Kidney capillary endothelial cell (primary cell): ENCODE data around the gene SGMS2.

Experiments used
- DNase-seq: peaks from one replicate; pipeline ENCODE4 v3.0.0-alpha.2; 2018; ENCODE audit warnings: low spot score

SGMS2 gene

DNA sequence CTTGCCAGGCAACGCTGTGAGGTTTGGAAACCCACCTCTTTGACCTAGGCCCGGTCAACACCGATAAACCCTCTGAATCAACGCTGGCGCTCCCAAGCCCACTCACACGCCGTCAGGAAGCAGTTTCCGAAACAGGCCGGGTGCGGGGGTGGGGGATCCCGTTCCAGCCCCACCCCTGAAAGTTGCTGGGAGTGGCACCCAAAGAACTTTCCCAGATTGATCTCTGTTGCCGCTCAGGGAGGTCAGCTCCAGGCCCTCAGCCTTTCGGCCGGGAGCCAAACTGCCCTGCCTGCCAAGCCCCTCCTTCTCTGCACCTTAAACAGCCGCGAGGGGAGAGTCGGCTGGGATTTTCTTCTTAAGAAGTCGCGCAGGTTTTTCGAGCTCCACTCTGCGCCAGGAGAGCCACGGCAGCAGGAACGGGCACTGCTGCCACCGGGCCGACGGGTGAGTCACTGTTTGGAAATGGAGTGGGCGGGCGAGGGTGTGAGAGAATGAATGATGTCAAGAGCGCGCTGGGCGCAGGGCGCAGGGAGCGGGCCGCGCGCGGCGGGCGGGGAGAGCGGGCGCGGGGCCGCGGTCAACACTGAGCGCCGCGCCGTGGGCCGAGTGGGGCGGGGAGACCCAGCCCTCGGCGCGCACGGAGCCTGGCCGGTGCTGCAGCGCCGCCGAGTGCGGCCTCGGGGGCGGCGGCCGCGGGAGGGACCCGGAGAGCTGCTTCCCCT is at the start of gene SGMS2:
SGMS2 (plus strand) TSS at position 583 of the 722 bp plus-strand sequence. CDS start 70,622 bp downstream, outside the sequence.
- peak; percentile 70 for DNase-seq

DNA sequence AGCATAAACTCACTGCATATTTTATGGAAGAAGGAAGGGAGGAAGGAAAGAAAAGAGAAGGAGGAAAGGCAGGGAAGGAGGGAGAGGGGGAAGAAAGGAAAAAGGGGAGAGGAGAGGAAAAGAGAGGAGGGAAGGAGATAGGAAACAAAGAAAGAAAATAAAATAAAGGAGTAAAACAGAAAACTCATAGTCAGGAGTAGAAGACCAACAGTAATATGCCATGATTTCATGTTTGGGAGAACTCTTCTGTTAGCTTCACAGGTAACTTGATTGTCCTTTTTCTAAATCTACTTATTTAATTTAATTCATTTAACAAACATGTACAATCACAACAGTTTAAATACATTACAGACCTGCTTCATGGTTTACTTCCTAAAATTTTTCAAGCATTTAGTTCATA is 46.8 kb upstream of the SGMS2 start:
- no peak for DNase-seq

DNA sequence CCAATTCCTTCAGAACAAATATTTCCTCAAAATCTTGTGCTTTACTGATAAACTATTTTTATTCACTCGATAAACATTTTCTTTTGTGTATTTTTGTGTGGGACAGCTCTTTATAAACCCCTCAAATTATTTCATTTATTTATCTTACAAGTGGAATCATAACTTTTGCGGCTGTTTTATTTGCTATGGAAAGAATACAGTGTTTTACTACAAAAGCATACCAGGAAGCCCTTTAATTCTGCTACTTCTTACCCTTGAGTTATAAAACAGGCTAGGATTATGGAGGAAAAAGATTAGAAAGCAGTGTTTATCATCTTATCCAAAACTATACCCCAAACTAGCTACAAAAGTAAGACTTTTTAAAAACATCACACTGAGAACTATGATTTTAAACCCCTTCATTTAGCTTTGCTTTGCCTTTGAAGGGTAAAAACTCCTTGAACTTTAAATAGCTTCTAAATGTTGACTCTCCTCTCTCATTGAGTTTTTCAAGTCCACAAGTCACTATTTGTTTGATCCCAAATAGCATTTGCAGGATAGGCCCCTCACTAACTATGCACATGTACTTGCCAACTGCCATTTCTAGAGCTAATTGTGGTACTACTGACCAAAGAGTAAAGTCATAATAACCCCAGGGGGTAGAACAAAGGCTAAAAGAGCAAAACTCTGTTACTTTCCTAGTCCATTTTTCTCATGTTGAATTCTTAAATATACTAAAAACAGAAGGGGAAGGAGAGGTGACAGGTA is 45.8 kb upstream of the SGMS2 start:
- DNase-seq: no peak

DNA sequence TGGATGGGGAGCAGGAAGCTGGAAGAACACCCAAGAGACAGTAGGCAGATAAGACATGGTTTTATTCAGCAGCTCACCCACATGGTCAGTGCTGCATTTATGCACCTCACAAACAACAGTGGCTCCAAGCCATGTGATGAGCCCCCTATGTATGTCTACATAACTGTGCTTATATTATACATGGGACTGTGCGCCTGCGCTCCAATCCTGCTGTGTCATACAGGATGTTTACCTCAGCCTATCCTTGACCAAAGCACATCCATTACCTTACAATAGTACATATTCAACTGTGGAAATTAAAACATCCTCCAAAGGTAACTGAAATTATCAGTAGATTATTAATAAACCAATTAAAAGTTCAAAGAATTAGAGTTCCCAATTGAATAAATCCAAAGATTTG is 44.1 kb upstream of the SGMS2 start:
- DNase-seq: no peak

DNA sequence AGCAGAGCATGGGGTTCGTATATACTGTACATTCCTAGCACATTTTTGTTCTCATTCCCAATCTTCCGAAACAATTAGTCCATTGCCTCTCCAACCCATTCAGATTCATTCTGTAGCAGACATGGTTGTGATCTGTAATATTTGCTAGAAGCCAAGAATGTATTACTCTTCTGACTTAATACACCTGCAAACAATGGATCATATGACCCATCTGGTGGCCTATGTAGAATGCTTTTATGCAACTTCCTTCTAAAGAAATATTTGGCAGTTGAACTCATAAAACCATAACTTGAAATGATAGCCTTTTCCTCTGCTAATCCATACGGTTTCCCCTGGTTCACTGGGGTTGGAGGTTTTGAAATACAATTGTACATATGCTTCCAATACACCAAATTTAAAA is 32.8 kb upstream of the SGMS2 start:
- no peak for DNase-seq

DNA sequence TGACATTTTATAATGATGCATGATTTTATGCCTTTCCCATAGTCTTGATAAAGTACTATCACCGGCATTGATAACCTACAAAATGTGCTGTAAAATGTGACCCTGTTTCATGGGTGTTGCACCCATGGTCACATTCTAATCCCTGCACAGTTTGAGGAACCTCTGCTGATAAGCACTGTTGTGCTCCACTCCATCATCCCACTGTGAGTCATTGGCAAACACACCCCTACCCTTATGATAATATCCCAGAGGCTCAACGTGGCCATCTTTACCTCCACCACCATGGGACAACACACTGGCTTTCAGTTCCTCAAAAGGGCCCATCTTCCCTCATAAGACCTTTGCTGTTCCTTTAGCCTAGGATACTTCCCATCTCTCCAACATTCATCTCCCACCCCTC is 32.0 kb upstream of the SGMS2 start:
- DNase-seq: no peak

DNA sequence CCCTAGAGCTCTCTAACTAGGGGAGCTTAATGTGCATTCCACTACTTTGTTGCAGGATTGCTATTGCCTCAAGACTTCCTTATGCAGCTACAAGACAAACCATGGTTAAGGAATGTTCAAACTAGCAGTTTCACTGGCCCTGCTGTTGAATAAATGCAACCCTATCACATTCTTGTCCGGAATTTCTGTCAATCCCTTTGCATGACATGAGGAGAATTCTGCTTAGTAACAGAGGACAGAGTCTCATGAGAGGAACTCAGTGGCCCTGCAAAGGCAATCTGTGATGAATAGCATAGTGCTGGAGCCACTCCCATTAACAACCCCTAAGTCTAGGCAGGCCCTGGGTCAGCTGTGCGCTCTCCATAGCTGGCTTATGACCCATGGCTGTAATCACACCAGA is 30.7 kb upstream of the SGMS2 start:
- no peak for DNase-seq

DNA sequence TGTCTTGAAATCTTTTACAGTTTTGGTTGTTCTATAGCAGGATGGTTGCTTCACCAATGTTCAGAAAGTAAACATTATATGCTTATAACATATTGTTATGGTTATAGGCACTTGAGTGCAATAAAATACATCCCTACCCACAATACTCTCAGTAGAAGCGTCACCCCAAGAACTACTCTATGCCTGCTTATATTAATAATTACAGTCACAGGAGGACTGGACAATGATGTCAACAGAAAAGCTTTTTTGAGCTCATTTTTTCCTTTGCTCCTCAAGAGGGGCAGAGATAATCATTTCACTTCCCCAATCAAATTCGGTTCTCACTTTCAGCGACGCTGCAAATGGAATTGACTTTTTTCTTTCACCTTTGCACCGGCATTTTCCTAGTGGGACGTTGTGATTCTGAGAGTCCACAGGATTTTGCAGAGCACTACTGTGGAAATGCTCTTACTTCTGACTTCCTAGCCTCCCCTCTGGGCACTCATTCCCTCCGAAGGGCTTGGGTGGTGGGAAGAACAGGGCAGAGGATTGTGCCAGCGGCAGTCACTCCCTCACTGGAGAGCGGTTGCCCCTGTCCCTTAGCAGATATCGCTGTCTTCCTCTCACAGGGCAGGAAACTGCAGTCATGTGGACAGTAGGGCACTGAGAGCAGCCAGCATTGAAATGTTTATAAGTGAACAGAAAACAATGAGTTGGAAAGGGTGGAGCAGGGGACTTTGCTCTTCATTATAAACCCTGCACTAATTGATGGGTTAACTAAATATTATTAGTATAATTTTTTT is 24.9 kb upstream of the SGMS2 start:
- no peak for DNase-seq

DNA sequence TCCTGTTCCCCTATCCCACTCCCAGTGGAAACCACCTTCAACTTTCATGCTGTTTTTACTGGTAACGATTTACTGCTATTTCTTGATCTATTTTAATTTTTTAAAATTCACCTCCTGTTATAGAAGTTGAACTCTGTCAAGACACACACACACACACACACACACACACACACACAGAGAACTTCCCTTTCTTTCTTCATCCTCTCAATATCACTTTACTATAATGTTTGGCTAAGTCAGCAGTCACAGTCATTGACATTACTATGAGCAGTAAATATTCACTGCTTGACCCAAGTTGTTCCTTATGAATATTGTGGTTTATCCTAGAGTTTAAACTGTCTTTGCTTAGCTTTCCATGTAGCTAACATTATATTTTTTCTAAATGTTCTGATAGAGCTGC is 24.0 kb upstream of the SGMS2 start:
- DNase-seq: no peak

DNA sequence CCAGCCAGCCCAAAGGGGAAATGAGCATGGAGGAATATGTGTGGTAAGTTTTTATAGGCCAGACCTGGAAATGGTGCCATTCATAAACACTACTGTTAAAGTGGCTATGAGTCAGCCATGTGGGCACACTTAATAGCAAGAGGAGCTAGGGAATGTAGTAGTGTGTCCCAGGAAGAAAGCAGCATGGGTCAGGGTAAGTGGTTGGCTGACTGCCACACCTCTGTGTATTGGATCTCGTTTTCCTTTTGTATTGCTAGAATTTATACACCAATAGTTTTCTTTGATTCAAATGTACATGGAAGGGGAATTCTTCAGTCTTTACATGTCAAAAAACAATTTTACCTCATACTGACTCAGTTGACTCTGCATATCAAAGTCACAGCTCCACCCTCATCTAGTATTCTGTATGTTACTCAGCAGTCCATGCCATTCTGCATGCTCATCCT is 22.9 kb upstream of the SGMS2 start:
- no peak for DNase-seq

DNA sequence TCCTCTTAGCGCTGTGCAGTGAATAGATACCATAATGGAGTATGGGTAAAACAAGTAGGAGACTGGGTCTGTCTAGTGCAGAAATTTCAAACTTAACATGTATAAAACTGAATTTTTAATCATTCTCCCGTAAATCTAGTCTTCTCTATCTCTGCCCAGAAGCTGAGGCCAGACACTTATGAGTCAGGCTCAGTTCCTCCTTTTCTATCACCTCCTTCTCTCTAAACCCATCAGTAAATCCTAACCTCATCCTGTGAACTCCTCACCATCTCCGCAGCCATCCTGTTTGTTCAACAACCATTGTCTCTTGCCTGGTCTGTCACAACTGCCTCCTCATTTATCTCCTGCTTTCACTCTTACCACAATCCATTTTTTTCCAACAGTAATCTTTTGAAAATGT is 19.8 kb upstream of the SGMS2 start:
- DNase-seq: no peak

DNA sequence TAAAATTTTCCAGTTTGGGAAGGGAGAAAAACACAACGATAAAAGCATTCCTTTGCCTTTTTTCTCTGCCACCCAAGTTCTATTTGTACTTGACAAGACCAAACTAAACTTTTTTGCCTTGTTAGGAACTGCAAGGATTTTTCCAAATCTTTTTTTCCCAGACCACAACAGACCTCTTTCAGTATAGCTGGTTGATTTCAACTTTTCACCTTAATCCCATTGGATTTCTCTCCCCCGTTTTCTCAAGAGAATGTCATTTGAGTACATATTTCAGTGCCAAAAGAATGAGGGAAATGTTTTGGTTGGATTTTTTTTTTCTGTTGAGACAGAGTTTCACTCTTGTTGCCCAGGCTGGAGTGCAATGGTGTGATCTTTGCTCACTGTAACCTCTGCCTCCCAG is 18.5 kb upstream of the SGMS2 start:
- DNase-seq: no peak

DNA sequence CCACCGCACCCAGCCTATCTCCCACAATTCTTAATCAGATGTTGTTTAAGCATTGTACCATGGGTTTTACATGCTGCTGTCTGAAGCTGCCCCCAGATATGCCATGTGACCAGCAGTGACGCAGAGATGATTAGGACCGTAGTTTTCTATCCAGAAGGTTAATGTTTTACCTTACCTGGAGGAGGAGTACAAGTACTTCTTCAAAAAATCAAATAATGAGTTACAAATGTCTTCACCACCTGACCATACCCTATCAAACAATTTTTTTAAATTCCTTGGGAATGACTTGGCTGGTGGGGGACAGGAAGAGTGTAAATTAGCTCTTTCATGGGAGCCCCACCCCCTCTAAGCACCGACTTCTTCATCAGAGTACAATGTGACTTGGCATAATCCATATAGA is 16.2 kb upstream of the SGMS2 start:
- DNase-seq: no peak

DNA sequence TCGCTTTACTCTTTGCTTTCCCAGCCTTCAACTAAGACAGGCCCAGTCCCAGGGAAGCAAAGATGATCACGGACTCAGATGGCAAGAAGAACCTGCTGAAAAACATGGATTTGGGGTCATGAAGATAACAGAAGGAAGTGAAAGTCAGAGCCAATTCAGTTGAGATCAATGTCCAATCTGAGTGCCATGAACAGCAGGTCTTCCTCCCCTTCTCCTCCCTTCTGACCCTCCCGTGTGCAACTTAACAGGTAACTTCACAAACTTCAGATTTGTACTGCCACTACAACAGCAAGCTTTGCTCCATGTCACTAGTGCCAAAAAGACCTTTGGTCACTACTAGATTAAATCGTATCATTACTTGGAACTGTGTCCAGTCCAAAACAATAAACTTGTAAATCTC is 15.5 kb upstream of the SGMS2 start:
- DNase-seq: no peak

DNA sequence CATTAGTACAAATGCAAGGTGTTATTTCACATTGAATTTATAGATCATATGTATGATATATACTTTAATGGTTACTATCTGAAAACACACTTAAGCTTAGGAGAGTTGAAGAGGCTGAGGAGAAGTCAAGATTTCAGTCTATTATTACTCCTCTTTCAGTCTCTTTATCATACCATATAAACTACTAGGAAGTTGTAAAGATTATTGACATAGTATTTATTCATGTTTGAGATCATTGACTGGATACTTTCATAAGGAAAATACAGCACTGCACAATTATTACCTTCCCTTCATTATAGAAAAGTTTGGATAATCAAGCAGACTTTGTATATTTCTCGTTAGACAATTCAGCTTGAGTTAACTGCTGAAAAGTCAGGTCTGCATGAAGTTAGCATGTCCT is 10.0 kb upstream of the SGMS2 start:
- no peak for DNase-seq

DNA sequence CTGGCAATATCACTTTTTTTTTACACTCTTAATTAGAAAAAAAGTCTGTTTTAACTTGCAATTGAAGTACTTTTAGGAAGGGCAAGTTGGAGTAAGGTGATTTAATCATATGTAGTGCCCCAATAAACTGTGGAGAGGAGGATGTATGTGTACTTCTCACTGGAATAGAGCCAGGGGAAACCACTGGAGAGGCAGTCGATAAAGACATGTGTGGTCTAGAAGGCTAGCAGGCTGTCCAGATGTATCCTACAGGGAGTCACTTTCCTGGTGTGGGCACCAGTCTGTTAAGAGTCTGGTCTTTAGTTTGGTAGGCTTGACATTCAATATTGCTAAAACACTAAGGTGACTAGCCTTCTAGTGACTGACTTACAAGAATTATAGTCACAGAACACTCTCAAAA is 9.6 kb upstream of the SGMS2 start:
- DNase-seq: no peak

DNA sequence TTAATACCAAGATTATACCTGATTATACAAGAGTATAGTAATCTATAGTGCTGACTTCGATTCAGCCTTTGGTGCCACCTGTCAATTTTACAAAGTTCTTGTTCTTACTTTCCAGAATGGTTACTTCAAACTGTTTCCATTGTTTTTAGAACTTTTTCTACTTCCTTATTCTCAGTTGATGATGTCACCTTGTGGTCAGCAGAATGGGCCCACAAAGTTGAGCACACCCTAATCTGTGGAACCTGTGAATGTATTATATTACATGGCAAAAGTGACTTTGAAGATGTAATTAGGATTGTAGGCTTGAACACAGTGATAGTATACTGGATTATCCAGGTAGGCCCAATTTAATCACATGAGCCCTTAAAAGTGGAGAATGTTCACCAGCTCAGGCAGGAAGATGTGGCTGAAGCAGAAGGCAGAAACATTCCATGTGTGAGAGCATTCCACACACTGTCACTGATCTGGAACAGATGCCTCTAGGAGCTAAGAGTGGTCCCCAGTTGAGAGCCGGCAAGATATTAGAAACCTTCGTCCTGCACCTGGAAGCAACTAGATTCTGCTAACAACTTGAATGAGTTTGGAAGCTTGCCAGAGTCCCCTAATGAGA is 6.3 kb upstream of the SGMS2 start:
- DNase-seq: no peak

DNA sequence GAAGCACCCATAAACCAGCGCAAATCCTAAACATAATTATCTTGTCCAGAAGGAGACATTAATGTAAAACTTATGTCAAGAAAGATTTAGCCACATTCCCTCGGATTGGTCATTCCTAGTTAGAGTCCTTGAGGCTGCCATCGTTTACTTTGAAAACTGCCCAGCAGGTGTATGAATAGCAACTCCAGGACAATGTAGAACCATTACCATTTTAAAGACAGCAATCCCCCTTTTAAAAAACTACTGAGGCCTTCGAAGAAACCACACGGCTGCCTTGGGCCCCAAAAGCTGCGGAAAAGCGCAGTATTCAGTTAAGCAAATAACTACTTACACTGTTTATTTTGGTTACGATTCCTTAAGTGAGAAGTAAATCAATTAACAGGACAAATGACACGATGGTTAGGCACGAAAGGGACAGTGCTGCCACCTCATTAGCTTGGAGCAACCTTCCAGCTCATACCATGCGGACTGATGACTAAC is 822 bp upstream of the SGMS2 start:
- DNase-seq: no peak

DNA sequence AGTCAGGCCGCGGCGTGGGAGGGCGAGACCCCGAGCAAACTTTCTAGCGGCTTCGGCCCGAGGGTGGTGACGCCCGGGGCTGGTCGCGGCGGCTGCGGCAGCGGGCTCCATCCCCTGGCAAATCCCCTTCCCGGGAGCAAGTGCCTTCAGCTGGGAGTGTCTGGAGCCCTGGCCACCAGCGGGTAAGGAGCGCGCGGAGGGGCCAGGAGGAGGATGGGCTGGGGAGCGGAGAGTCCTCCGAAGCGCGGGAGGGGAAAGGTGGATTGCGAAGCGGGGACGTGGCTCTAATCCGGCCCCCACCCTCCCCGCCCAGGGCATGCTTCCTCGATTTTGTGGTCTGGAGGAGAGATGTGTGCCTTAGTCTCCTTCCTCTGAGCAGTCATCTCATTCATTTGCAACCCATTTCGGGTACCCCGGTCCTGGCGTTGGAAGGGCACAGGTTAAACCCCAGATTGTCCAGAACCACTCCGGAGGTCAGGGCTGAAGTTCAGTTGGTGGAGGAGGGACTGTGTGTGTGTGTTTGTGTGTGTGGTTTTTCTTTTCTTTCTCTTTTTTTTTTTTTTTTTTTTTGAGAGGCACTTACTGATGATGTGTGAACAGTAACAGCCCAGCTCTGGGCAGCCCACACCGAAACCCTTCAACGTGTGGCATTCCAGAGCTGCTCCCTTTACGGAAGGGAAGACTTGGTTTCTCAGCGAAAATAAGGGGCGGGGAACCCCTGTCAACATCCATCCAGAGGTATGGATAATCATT is 516 bp downstream of the SGMS2 start:
- DNase-seq: peak; percentile 12

DNA sequence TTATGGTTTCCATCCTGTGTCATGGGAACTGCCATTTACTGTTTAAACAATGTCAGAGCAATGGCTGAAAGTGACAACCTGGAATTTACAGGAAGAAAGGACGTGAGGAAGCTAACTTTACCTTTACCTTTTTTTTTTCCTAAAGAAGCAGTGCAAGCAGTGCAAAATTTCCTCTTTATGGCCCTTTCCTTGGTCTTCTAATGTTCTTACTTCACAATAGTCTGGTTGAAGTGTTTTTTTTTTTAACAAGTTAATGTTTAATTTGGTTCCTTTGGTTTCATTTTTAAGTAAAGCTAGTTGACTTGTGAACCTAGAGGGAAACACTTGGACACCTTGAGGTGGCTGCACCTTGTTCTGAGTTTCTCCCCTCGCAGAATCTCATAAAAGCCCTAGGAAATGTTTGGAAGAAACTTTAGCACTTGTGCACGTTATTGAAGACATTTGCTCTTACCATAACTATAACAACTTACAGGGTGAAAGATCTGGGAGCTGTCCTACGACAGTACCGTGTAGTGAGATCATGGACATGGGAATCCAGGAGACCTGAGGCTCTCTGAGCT is 1.8 kb downstream of the SGMS2 start:
- DNase-seq: no peak
